HCT116 (cell line): ENCODE results near the gene MEOX1. TPM values are rescaled to one million over a fixed set of nuclear protein-coding genes. Genes with fewer than 3 reads are reported as not detected.

Source experiments
- ATAC-seq: fragments of 200-7000 bp; cut with Tn5 transposase; 2 replicates; pipeline ENCODE4 v1.9.1; 2020; ENCODE audit warnings: mild to moderate bottlenecking, moderate library complexity
- BruUV-seq: library from RNA; stranded (reverse); fragments of 400-500 nt; replicated peaks from 2 replicates; lab custom pipeline; 2021; lab: Mats Ljungman, UMichigan
- CTCF ChIA-PET: fragments of 300-600 bp; sonication (Branson Sonifier 250); formaldehyde crosslinking; loops from one replicate; lab custom pipeline; 2021; ENCODE audit warnings: antibody characterized with exemption; lab: Charles Lee
- POLR2A ChIA-PET: fragments of 300-600, 350-600 bp; sonication (Branson Sonifier 250); formaldehyde crosslinking; loops from one replicate; lab custom pipeline; 2021; ENCODE audit warnings: antibody characterized with exemption; lab: Charles Lee
- RAD21 ChIA-PET, 2 experiments: fragments of 300-600 bp; sonication (Branson Sonifier 250); formaldehyde crosslinking; loops; one replicate each; lab custom pipeline; 2023; ENCODE audit warnings: low total read pairs in 2 of 2; ENCODE audit not compliant: uncharacterized antibody in 2 of 2, unreplicated experiment in 2 of 2, low non-redundant PET in 1 of 2; lab: Charles Lee
- DNase-seq: peaks from one replicate; pipeline ENCODE4 v3.0.0-alpha.2; 2010; ENCODE audit warnings: low read depth, low spot score
- H2AFZ ChIP-seq: fragments of 200-600 bp; shearing (Covaris generic), sonication (generic); 2 replicates; pipeline ENCODE4 v1.6.1; 2017; ENCODE audit warnings: low read depth, mixed run types, mixed read lengths, antibody characterized with exemption, low read length; ENCODE audit not compliant: poor library complexity, severe bottlenecking
- H3K27ac ChIP-seq: 2 replicates; pipeline ENCODE4 v1.5.1; 2012; ENCODE audit warnings: low read depth, low read length
- H3K27me3 ChIP-seq: fragments of 200-600 bp; sonication (generic); 2 replicates; pipeline ENCODE4 v1.6.1; 2016; ENCODE audit warnings: mixed run types, low read length, mixed read lengths; ENCODE audit not compliant: insufficient read depth
- H3K36me3 ChIP-seq, 2 experiments: fragments of 200-500 bp in 1 of 2; fragments of 200-600 bp in 1 of 2; sonication (Bioruptor generic) in 1 of 2; sonication (generic) in 1 of 2; 2 replicates each; pipeline versions ENCODE4 v1.5.1 to v1.6.1; 2014 to 2016; ENCODE audit warnings: low read length in 2 of 2, inconsistent platforms in 1 of 2, mixed read lengths in 1 of 2, mixed run types in 1 of 2; ENCODE audit not compliant: insufficient read depth in 2 of 2, control insufficient read depth in 1 of 2
- H3K4me1 ChIP-seq, 2 experiments: fragments of 200-600 bp in 1 of 2; sonication (generic) in 1 of 2; 2 replicates each; pipeline versions ENCODE4 v1.5.1 to v1.6.1; 2012 to 2017; ENCODE audit warnings: low read length in 2 of 2, inconsistent platforms in 1 of 2, mild to moderate bottlenecking in 1 of 2, mixed read lengths in 1 of 2, mixed run types in 1 of 2, moderate library complexity in 1 of 2; ENCODE audit not compliant: insufficient read depth in 2 of 2, control insufficient read depth in 1 of 2
- H3K4me2 ChIP-seq: fragments of 200-600 bp; sonication (generic); 2 replicates; pipeline ENCODE4 v1.6.1; 2017; ENCODE audit warnings: mixed run types, low read length, mixed read lengths
- H3K4me3 ChIP-seq, 2 experiments: fragments of 200-600 bp in 1 of 2; sonication (generic) in 1 of 2; replicated peaks in 1 of 2; 2 replicates each; pipeline ENCODE4 v1.5.1; 2011 to 2016; ENCODE audit warnings: low read length in 2 of 2, control low read depth in 1 of 2, low read depth in 1 of 2, mild to moderate bottlenecking in 1 of 2, mixed read lengths in 1 of 2, mixed run types in 1 of 2
- H3K79me2 ChIP-seq: fragments of 200-600 bp; sonication (generic); 2 replicates; pipeline ENCODE4 v1.6.1; 2017; ENCODE audit warnings: mild to moderate bottlenecking, mixed run types, low read length, moderate library complexity, mixed read lengths; ENCODE audit not compliant: insufficient read depth
- H3K9ac ChIP-seq: fragments of 200-600 bp; sonication (generic); 2 replicates; pipeline ENCODE4 v1.6.1; 2016; ENCODE audit warnings: low read length, mixed read lengths
- H3K9me2 ChIP-seq: fragments of 200-600 bp; sonication (generic), shearing (Covaris generic); 2 replicates; pipeline ENCODE4 v1.6.1; 2017; ENCODE audit warnings: mixed run types, mild to moderate bottlenecking, moderate library complexity; ENCODE audit not compliant: insufficient read depth
- H3K9me3 ChIP-seq, 2 experiments: fragments of 200-500 bp in 1 of 2; fragments of 200-600 bp in 1 of 2; sonication (Bioruptor generic) in 1 of 2; sonication (generic) in 1 of 2; 2 replicates each; pipeline ENCODE4 v1.6.1; 2014 to 2017; ENCODE audit warnings: low read length in 2 of 2, mixed read lengths in 2 of 2, inconsistent platforms in 1 of 2, low read depth in 1 of 2, mild to moderate bottlenecking in 1 of 2, mixed run types in 1 of 2, moderate library complexity in 1 of 2; ENCODE audit not compliant: control insufficient read depth in 1 of 2, insufficient read depth in 1 of 2
- H4K20me1 ChIP-seq: fragments of 200-600 bp; sonication (generic), shearing (Covaris generic); 2 replicates; pipeline ENCODE4 v1.6.1; 2017; ENCODE audit warnings: mixed run types, mild to moderate bottlenecking, moderate library complexity; ENCODE audit not compliant: insufficient read depth
- CBX3 ChIP-seq: IDR thresholded peaks from 2 replicates; pipeline ENCODE4 v1.6.1; 2012; ENCODE audit warnings: low read depth
- CTCF ChIP-seq, 3 experiments: fragments of 200-600 bp in 1 of 3; sonication (generic) in 1 of 3; IDR thresholded peaks in 2 of 3; conservative IDR thresholded peaks in 1 of 3; 2 replicates each; pipeline ENCODE4 v1.5.1; 2012 to 2017; ENCODE audit warnings: low read depth in 2 of 3, low read length in 2 of 3, antibody characterized with exemption in 1 of 3, borderline replicate concordance in 1 of 3, control low read depth in 1 of 3, mild to moderate bottlenecking in 1 of 3, mixed read lengths in 1 of 3, mixed run types in 1 of 3, moderate library complexity in 1 of 3; ENCODE audit not compliant: insufficient read depth in 1 of 3
- EZH2phosphoT487 ChIP-seq: fragments of 200-600 bp; IDR thresholded peaks from 2 replicates; pipeline ENCODE4 v1.6.1; 2018; ENCODE audit warnings: antibody characterized with exemption, borderline replicate concordance
- JUND ChIP-seq: IDR thresholded peaks from 2 replicates; pipeline ENCODE4 v1.6.1; 2012
- MAX ChIP-seq: IDR thresholded peaks from 2 replicates; pipeline ENCODE4 v1.6.1; 2012
- POLR2A ChIP-seq: IDR thresholded peaks from 2 replicates; pipeline ENCODE4 v1.7.0; 2011; ENCODE audit warnings: borderline replicate concordance; ENCODE audit not compliant: insufficient read depth, insufficient read length; ENCODE audit errors: extremely low read depth
- SIN3A ChIP-seq: IDR thresholded peaks from 2 replicates; pipeline ENCODE4 v1.6.1; 2012; ENCODE audit warnings: low read depth
- intact Hi-C: fragments of 100-400 bp; cut with micrococcal nuclease; formaldehyde crosslinking; loops from 2 replicates; pipeline ENCODE4 v1.10.0; 2022
- total RNA-seq: library from RNA; stranded (reverse); gene quantifications from one replicate; pipeline ENCODE4 v1.2.1, GENCODE V29; 2021; ENCODE audit not compliant: unreplicated experiment

The MEOX1 gene
- total RNA-seq, 1 experiment from 2014 or later = not detected

GRCh38 chr17:43634591-43635125 lies 27.1 kb downstream of the MEOX1 start (continued):
- TF ChIP-seq CTCF (IDR thresholded peaks at IDR 0.05 in 2 of 3, conservative IDR thresholded peaks at IDR 0.05 in 1 of 3; ENCODE audit: borderline replicate concordance in 1 of 3, insufficient read depth in 1 of 3, low read depth in 2 of 3, low read length in 2 of 3) = no peak

GRCh38 chr17:43632221-43632620 lies 29.5 kb downstream of the MEOX1 start:
- Histone ChIP-seq H3K4me1 (no peaks in the 10 kb centered on the region), H3K9me3 (no peaks in the 10 kb centered on the region), H3K36me3 (no peaks in the 10 kb centered on the region), H2AFZ (no peak overlapping the region), H3K9me2 (no peaks in the 10 kb centered on the region), H3K9ac (no peak overlapping the region), H3K79me2 (no peaks in the 10 kb centered on the region), H3K27me3 (no peaks in the 10 kb centered on the region), H4K20me1 (no peaks in the 10 kb centered on the region), H3K4me2 (no peak overlapping the region), H3K4me3 (no peak overlapping the region), H3K27ac (no peak overlapping the region)
- DNase-seq (no peak), ATAC-seq (no peak)
- CTCF ChIA-PET = no interaction called here
- POLR2A ChIA-PET = no interaction called here
- BruUV-seq = no TSS peak
- intact Hi-C loops = no loop called here
- RAD21 ChIA-PET = no interaction called here
- TF ChIP-seq EZH2phosphoT487 (no peak), MAX (no peak), CBX3 (no peak), SIN3A (no peak), JUND (no peak), POLR2A (no peak), CTCF (IDR thresholded peaks at IDR 0.05 in 2 of 3, conservative IDR thresholded peaks at IDR 0.05 in 1 of 3; ENCODE audit: borderline replicate concordance in 1 of 3, insufficient read depth in 1 of 3, low read depth in 2 of 3, low read length in 2 of 3) (no peak)
